ENCODE results near the gene TP53RK. TPM values are rescaled to one million over a fixed set of nuclear protein-coding genes. Genes with fewer than 3 reads are reported as not detected.

TP53RK gene
- total and polyA plus RNA-seq, 2 experiments from 2014 or later = 24.2 to 26.0 TPM

DNA sequence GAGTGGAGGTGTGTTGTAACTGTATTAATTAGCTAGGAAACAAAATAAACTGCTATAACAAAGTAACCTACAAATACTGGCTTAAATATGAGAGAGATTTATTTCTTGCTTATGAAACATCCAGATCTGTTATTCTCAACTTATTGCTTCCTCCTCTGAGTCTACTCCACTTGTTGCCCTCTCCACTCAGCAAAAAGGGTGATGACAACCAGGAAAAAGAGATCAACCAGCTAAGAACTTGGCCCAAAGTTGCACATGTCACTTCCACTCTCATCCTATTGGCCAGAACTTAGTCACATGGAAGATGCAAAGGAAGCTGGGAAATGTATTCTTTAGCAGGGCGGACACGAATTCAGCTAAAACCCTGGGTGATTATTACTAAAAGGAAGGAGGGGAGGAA, 5.2 kb upstream of the TP53RK start:
- Mint-ChIP-seq H3K36me3 (ENCODE audit: low read depth) (no peaks in the 10 kb centered on the region), H3K4me3 (no peak overlapping the region; the same call in 2 of the 3 replicates), H3K27me3 (ENCODE audit: insufficient read depth, low read depth, poor library complexity) (peaks cover 7% of the 10 kb centered on the region), H3K9me3 (peaks cover 3% of the 10 kb centered on the region; the same call in 2 of the 3 replicates), H3K27ac (no peak overlapping the region), H3K4me1 (peaks cover 16% of the 10 kb centered on the region)
- Histone ChIP-seq H3K4me2 (no peak overlapping the region), H3K79me2 (replicated peaks; ENCODE audit: insufficient read depth) (no peaks in the 10 kb centered on the region), H3K4me1 (ENCODE audit: insufficient read depth) (0 out of 2 replicates have a peak, but pooled peaks cover 4% of the 10 kb centered on the region), H3K9me2 (ENCODE audit: insufficient read depth) (no peaks in the 10 kb centered on the region), H3F3A (replicated peaks; ENCODE audit: low read depth) (no peaks in the 10 kb centered on the region), H4K20me1 (replicated peaks; ENCODE audit: insufficient read depth) (no peaks in the 10 kb centered on the region), H3K4me3 (no peak overlapping the region), H3K27me3 (ENCODE audit: insufficient read depth) (no peaks in the 10 kb centered on the region), H2AFZ (no peak overlapping the region), H3K36me3 (ENCODE audit: insufficient read depth) (no peaks in the 10 kb centered on the region), H3K27ac (ENCODE audit: low read depth) (no peak overlapping the region)
- TF ChIP-seq ZNF331 (CRISPR knock-in tag; IDR thresholded peaks at IDR 0.05; ENCODE audit: low read depth) = no peak
- TF ChIP-seq ZNF114 (CRISPR knock-in tag; IDR thresholded peaks at IDR 0.05) = no peak
- DNase-seq (ENCODE audit: low spot score) (no peak), ATAC-seq (peak; percentile 42)

DNA sequence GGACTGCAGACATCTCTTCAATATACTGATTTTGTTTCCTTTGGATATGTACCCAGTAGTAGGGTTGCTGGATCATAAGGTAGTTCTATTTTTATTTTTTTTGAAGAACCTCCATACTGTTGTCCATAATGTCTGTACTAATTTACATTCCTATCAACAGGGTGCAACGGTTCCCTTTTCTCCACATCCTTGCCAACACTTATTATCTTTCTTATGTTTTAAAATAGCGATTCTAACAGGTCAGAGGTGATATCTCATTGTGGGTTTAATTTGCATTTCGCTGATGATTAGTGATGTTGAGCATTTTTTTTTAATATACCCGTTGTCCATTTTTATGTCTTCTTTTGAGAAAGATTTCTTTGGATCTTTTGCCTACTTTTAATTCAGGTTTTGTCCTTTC, 2.0 kb upstream of the TP53RK start:
- no peak overlapping the region for H3K4me3 ChIP-seq
- ATAC-seq (no peak), DNase-seq (ENCODE audit: low spot score) (no peak)
- Mint-ChIP-seq H3K36me3 (ENCODE audit: low read depth) (peaks cover 9% of the 10 kb centered on the region), H3K27ac (no peak overlapping the region), H3K9me3 (no peaks in the 10 kb centered on the region), H3K4me1 (peaks cover 16% of the 10 kb centered on the region), H3K27me3 (ENCODE audit: insufficient read depth, low read depth, poor library complexity) (peaks cover 7% of the 10 kb centered on the region), H3K4me3 (no peak overlapping the region)
- 0 out of 2 replicates have a peak, but pooled peaks cover 1% of the 10 kb centered on the region for H3K36me3 ChIP-seq (ENCODE audit: insufficient read depth)
- peaks cover 14% of the 10 kb centered on the region; the same call in 1 of the 2 replicates for H3K4me1 ChIP-seq (ENCODE audit: insufficient read depth)
- no peak overlapping the region for H3K27ac ChIP-seq (ENCODE audit: low read depth)
- no peaks in the 10 kb centered on the region for H3K9me2 ChIP-seq (ENCODE audit: insufficient read depth)
- H2AFZ ChIP-seq = no peak overlapping the region
- H3K4me2 ChIP-seq = no peak overlapping the region
- H3K79me2 ChIP-seq (replicated peaks; ENCODE audit: insufficient read depth) = peaks cover 26% of the 10 kb centered on the region
- no peaks in the 10 kb centered on the region for H3K27me3 ChIP-seq (ENCODE audit: insufficient read depth)
- no peaks in the 10 kb centered on the region for H3F3A ChIP-seq (replicated peaks; ENCODE audit: low read depth)
- no peaks in the 10 kb centered on the region for H4K20me1 ChIP-seq (replicated peaks; ENCODE audit: insufficient read depth)
- TF ChIP-seq POLR2AphosphoS5 (IDR thresholded peaks at IDR 0.05; ENCODE audit: low read depth) (no peak), JUNB (IDR thresholded peaks at IDR 0.05; ENCODE audit: unreplicated experiment) (no peak), STAT1 (IDR thresholded peaks at IDR 0.05; ENCODE audit: unreplicated experiment) (no peak), ZNF331 (CRISPR knock-in tag; IDR thresholded peaks at IDR 0.05; ENCODE audit: low read depth) (no peak), CREB1 (CRISPR knock-in tag; IDR thresholded peaks at IDR 0.05; ENCODE audit: low read depth) (no peak)
- TF ChIP-seq, protein P1, sequence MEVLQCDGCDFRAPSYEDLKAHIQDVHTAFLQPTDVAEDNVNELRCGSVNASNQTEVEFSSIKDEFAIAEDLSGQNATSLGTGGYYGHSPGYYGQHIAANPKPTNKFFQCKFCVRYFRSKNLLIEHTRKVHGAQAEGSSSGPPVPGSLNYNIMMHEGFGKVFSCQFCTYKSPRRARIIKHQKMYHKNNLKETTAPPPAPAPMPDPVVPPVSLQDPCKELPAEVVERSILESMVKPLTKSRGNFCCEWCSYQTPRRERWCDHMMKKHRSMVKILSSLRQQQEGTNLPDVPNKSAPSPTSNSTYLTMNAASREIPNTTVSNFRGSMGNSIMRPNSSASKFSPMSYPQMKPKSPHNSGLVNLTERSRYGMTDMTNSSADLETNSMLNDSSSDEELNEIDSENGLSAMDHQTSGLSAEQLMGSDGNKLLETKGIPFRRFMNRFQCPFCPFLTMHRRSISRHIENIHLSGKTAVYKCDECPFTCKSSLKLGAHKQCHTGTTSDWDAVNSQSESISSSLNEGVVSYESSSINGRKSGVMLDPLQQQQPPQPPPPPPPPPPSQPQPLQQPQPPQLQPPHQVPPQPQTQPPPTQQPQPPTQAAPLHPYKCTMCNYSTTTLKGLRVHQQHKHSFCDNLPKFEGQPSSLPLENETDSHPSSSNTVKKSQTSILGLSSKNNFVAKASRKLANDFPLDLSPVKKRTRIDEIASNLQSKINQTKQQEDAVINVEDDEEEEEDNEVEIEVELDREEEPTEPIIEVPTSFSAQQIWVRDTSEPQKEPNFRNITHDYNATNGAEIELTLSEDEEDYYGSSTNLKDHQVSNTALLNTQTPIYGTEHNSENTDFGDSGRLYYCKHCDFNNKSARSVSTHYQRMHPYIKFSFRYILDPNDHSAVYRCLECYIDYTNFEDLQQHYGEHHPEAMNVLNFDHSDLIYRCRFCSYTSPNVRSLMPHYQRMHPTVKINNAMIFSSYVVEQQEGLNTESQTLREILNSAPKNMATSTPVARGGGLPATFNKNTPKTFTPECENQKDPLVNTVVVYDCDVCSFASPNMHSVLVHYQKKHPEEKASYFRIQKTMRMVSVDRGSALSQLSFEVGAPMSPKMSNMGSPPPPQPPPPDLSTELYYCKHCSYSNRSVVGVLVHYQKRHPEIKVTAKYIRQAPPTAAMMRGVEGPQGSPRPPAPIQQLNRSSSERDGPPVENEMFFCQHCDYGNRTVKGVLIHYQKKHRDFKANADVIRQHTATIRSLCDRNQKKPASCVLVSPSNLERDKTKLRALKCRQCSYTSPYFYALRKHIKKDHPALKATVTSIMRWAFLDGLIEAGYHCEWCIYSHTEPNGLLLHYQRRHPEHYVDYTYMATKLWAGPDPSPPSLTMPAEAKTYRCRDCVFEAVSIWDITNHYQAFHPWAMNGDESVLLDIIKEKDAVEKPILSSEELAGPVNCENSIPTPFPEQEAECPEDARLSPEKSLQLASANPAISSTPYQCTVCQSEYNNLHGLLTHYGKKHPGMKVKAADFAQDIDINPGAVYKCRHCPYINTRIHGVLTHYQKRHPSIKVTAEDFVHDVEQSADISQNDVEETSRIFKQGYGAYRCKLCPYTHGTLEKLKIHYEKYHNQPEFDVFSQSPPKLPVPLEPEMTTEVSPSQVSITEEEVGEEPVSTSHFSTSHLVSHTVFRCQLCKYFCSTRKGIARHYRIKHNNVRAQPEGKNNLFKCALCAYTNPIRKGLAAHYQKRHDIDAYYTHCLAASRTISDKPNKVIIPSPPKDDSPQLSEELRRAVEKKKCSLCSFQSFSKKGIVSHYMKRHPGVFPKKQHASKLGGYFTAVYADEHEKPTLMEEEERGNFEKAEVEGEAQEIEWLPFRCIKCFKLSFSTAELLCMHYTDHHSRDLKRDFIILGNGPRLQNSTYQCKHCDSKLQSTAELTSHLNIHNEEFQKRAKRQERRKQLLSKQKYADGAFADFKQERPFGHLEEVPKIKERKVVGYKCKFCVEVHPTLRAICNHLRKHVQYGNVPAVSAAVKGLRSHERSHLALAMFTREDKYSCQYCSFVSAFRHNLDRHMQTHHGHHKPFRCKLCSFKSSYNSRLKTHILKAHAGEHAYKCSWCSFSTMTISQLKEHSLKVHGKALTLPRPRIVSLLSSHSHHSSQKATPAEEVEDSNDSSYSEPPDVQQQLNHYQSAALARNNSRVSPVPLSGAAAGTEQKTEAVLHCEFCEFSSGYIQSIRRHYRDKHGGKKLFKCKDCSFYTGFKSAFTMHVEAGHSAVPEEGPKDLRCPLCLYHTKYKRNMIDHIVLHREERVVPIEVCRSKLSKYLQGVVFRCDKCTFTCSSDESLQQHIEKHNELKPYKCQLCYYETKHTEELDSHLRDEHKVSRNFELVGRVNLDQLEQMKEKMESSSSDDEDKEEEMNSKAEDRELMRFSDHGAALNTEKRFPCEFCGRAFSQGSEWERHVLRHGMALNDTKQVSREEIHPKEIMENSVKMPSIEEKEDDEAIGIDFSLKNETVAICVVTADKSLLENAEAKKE (CRISPR knock-in tag; IDR thresholded peaks at IDR 0.05) = no peak
- TF ChIP-seq, protein P2, sequence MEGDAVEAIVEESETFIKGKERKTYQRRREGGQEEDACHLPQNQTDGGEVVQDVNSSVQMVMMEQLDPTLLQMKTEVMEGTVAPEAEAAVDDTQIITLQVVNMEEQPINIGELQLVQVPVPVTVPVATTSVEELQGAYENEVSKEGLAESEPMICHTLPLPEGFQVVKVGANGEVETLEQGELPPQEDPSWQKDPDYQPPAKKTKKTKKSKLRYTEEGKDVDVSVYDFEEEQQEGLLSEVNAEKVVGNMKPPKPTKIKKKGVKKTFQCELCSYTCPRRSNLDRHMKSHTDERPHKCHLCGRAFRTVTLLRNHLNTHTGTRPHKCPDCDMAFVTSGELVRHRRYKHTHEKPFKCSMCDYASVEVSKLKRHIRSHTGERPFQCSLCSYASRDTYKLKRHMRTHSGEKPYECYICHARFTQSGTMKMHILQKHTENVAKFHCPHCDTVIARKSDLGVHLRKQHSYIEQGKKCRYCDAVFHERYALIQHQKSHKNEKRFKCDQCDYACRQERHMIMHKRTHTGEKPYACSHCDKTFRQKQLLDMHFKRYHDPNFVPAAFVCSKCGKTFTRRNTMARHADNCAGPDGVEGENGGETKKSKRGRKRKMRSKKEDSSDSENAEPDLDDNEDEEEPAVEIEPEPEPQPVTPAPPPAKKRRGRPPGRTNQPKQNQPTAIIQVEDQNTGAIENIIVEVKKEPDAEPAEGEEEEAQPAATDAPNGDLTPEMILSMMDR (conservative IDR thresholded peaks at IDR 0.05; ENCODE audit: low read depth in 2 of 2) = no peak
- TF ChIP-seq, protein P3, sequence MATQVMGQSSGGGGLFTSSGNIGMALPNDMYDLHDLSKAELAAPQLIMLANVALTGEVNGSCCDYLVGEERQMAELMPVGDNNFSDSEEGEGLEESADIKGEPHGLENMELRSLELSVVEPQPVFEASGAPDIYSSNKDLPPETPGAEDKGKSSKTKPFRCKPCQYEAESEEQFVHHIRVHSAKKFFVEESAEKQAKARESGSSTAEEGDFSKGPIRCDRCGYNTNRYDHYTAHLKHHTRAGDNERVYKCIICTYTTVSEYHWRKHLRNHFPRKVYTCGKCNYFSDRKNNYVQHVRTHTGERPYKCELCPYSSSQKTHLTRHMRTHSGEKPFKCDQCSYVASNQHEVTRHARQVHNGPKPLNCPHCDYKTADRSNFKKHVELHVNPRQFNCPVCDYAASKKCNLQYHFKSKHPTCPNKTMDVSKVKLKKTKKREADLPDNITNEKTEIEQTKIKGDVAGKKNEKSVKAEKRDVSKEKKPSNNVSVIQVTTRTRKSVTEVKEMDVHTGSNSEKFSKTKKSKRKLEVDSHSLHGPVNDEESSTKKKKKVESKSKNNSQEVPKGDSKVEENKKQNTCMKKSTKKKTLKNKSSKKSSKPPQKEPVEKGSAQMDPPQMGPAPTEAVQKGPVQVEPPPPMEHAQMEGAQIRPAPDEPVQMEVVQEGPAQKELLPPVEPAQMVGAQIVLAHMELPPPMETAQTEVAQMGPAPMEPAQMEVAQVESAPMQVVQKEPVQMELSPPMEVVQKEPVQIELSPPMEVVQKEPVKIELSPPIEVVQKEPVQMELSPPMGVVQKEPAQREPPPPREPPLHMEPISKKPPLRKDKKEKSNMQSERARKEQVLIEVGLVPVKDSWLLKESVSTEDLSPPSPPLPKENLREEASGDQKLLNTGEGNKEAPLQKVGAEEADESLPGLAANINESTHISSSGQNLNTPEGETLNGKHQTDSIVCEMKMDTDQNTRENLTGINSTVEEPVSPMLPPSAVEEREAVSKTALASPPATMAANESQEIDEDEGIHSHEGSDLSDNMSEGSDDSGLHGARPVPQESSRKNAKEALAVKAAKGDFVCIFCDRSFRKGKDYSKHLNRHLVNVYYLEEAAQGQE (IDR thresholded peaks at IDR 0.05; ENCODE audit: unreplicated experiment) = no peak
- TF ChIP-seq, protein P4, sequence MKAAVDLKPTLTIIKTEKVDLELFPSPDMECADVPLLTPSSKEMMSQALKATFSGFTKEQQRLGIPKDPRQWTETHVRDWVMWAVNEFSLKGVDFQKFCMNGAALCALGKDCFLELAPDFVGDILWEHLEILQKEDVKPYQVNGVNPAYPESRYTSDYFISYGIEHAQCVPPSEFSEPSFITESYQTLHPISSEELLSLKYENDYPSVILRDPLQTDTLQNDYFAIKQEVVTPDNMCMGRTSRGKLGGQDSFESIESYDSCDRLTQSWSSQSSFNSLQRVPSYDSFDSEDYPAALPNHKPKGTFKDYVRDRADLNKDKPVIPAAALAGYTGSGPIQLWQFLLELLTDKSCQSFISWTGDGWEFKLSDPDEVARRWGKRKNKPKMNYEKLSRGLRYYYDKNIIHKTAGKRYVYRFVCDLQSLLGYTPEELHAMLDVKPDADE (IDR thresholded peaks at IDR 0.05) = no peak
